WTC11 (cell line): ENCODE data around the gene MRPL39. TPM values are rescaled to one million over a fixed set of nuclear protein-coding genes. Genes with fewer than 3 reads are reported as not detected.

Experiments used
- ATAC-seq: fragments of 200-7000 bp; cut with Tn5 transposase; 2 replicates; pipeline ENCODE4 v1.10.0; 2021; ENCODE audit warnings: mild to moderate bottlenecking, moderate library complexity
- CTCF ChIA-PET: fragments of 300-600 bp; sonication (Branson Sonifier 250); formaldehyde crosslinking; loops from one replicate; lab custom pipeline; 2021; ENCODE audit warnings: antibody characterized with exemption; lab: Charles Lee
- POLR2A ChIA-PET: fragments of 350-600 bp; sonication (Branson Sonifier 250); formaldehyde crosslinking; loops from one replicate; lab custom pipeline; 2021; ENCODE audit warnings: antibody characterized with exemption; lab: Charles Lee
- DNase-seq: peaks from one replicate; pipeline ENCODE4 v3.0.0; 2021; ENCODE audit warnings: low spot score
- H3K27ac Mint-ChIP-seq: 2 replicates; pipeline ENCODE4 v1.8.0; 2021; ENCODE audit warnings: mixed read lengths
- H3K27me3 Mint-ChIP-seq: 2 replicates; pipeline ENCODE4 v1.8.0; 2021; ENCODE audit warnings: low read depth, mild to moderate bottlenecking, moderate library complexity, mixed read lengths
- H3K36me3 Mint-ChIP-seq: 2 replicates; pipeline ENCODE4 v1.8.0; 2021; ENCODE audit warnings: mixed read lengths
- H3K4me1 Mint-ChIP-seq: 2 replicates; pipeline ENCODE4 v1.8.0; 2022; ENCODE audit warnings: mixed read lengths
- H3K4me3 Mint-ChIP-seq: 2 replicates; pipeline ENCODE4 v1.8.0; 2021; ENCODE audit warnings: mild to moderate bottlenecking, moderate library complexity, mixed read lengths
- H3K9me3 Mint-ChIP-seq: 2 replicates; pipeline ENCODE4 v1.8.0; 2021; ENCODE audit warnings: mixed read lengths
- AFF4 ChIP-seq: sonication (generic); formaldehyde crosslinking; IDR thresholded peaks from 2 replicates; pipeline ENCODE4 v1.8.1; 2023; ENCODE audit warnings: mild to moderate bottlenecking, missing genetic modification reagents, borderline replicate concordance
- ATF1 ChIP-seq: sonication (generic); formaldehyde crosslinking; IDR thresholded peaks from 2 replicates; pipeline ENCODE4 v1.8.1; 2023; ENCODE audit warnings: mild to moderate bottlenecking, moderate library complexity, missing genetic modification reagents
- CTCF ChIP-seq: fragments of 200-600 bp; IDR thresholded peaks from 2 replicates; pipeline ENCODE4 v1.8.0; 2022; ENCODE audit warnings: antibody characterized with exemption
- EMX1 ChIP-seq: fragments of 250-450 bp; sonication (Bioruptor Pico); IDR thresholded peaks from 2 replicates; pipeline ENCODE4 v1.8.0; 2021; ENCODE audit warnings: mild to moderate bottlenecking
- ERG ChIP-seq: fragments of 250-450 bp; sonication (Bioruptor Pico); IDR thresholded peaks from 2 replicates; pipeline ENCODE4 v1.8.0; 2021; ENCODE audit warnings: mild to moderate bottlenecking
- MXD4 ChIP-seq: fragments of 250-450 bp; sonication (Bioruptor Pico); IDR thresholded peaks from 2 replicates; pipeline ENCODE4 v1.8.0; 2021; ENCODE audit warnings: mild to moderate bottlenecking, moderate library complexity, borderline replicate concordance
- NFATC4 ChIP-seq: fragments of 250-450 bp; sonication (Bioruptor Pico); IDR thresholded peaks from 2 replicates; pipeline ENCODE4 v1.9.0; 2021; ENCODE audit warnings: mild to moderate bottlenecking
- SMAD4 ChIP-seq: sonication (generic); formaldehyde crosslinking; IDR thresholded peaks from 2 replicates; pipeline ENCODE4 v1.8.0; 2022; ENCODE audit warnings: mild to moderate bottlenecking, missing genetic modification reagents
- SOX15 ChIP-seq: fragments of 250-450 bp; sonication (Bioruptor Pico); IDR thresholded peaks from 2 replicates; pipeline ENCODE4 v1.9.0; 2021; ENCODE audit warnings: mild to moderate bottlenecking
- TP53 ChIP-seq: sonication (generic); formaldehyde crosslinking; IDR thresholded peaks from 2 replicates; pipeline ENCODE4 v1.8.1; 2023; ENCODE audit warnings: mild to moderate bottlenecking, missing genetic modification reagents
- USF1 ChIP-seq: sonication (generic); formaldehyde crosslinking; IDR thresholded peaks from 2 replicates; pipeline ENCODE4 v1.8.0; 2022; ENCODE audit warnings: mild to moderate bottlenecking, missing genetic modification reagents
- total RNA-seq: library from RNA; stranded (reverse); gene quantifications from 3 replicates; pipeline ENCODE4 v1.2.3, GENCODE V29; 2021
- TF ChIP-seq, protein P1 (sequence below): sonication (generic); formaldehyde crosslinking; IDR thresholded peaks from 2 replicates; pipeline ENCODE4 v1.8.1; 2022; ENCODE audit warnings: missing genetic modification reagents, borderline replicate concordance
- TF ChIP-seq, protein P2 (sequence below): sonication (generic); formaldehyde crosslinking; IDR thresholded peaks from 2 replicates; pipeline ENCODE4 v1.8.0; 2023; ENCODE audit warnings: missing genetic modification reagents, mild to moderate bottlenecking, borderline replicate concordance
- TF ChIP-seq, protein P3 (sequence below): sonication (generic); formaldehyde crosslinking; IDR thresholded peaks from 2 replicates; pipeline ENCODE4 v1.8.0; 2022; ENCODE audit warnings: missing genetic modification reagents
- TF ChIP-seq, protein P4 (sequence below): sonication (generic); formaldehyde crosslinking; IDR thresholded peaks from 2 replicates; pipeline ENCODE4 v1.8.1; 2022; ENCODE audit warnings: low read depth, mild to moderate bottlenecking, moderate library complexity, missing genetic modification reagents, borderline replicate concordance
- TF ChIP-seq, protein P5 (sequence below): fragments of 250-450 bp; sonication (Bioruptor Pico); IDR thresholded peaks from 2 replicates; pipeline ENCODE4 v1.9.0; 2021; ENCODE audit warnings: mild to moderate bottlenecking

MRPL39 gene
- total RNA-seq, 1 experiment from 2014 or later: 34.7 TPM

DNA sequence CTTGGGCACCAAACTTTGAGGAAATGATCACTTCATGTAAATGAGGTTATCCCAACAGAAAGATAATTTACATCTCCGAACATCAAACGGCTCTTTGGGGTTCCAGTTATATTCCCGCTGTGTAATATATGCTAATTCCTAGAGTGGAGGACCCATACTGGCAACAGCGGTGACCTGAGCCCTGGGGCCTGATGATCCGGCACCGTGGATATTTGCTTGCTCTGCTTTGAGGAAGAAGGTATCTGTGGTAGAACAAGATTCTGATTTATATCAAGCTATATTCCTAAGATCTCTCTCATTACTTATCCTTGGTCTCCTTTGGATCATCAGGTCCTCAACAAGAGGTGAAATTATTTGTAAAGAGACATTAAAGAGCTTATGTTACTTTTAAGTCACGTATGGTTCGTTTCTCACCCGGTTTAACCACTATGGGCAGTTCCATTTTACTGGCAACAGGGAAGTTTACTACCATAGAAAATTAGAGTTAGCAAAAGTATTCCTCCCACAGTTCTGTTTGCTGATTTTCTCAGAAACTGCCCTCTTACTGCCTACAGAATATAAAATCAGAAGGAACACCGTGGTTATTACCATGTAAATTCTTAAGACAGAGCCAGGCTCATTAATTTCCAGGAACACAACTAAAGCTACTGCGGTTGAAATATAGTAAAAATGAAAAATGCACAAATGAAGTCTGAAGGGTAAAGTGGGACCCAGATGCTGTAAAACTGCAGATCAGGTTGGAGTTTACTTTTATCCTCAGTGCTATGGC, 56.7 kb downstream of the MRPL39 start (continued):
- TF ChIP-seq, protein P1, sequence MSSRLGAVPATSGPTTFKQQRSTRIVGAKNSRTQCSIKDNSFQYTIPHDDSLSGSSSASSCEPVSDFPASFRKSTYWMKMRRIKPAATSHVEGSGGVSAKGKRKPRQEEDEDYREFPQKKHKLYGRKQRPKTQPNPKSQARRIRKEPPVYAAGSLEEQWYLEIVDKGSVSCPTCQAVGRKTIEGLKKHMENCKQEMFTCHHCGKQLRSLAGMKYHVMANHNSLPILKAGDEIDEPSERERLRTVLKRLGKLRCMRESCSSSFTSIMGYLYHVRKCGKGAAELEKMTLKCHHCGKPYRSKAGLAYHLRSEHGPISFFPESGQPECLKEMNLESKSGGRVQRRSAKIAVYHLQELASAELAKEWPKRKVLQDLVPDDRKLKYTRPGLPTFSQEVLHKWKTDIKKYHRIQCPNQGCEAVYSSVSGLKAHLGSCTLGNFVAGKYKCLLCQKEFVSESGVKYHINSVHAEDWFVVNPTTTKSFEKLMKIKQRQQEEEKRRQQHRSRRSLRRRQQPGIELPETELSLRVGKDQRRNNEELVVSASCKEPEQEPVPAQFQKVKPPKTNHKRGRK: no peak
- no peak for TF ChIP-seq TP53
- TF ChIP-seq CTCF: no peak
- TF ChIP-seq, protein P2, sequence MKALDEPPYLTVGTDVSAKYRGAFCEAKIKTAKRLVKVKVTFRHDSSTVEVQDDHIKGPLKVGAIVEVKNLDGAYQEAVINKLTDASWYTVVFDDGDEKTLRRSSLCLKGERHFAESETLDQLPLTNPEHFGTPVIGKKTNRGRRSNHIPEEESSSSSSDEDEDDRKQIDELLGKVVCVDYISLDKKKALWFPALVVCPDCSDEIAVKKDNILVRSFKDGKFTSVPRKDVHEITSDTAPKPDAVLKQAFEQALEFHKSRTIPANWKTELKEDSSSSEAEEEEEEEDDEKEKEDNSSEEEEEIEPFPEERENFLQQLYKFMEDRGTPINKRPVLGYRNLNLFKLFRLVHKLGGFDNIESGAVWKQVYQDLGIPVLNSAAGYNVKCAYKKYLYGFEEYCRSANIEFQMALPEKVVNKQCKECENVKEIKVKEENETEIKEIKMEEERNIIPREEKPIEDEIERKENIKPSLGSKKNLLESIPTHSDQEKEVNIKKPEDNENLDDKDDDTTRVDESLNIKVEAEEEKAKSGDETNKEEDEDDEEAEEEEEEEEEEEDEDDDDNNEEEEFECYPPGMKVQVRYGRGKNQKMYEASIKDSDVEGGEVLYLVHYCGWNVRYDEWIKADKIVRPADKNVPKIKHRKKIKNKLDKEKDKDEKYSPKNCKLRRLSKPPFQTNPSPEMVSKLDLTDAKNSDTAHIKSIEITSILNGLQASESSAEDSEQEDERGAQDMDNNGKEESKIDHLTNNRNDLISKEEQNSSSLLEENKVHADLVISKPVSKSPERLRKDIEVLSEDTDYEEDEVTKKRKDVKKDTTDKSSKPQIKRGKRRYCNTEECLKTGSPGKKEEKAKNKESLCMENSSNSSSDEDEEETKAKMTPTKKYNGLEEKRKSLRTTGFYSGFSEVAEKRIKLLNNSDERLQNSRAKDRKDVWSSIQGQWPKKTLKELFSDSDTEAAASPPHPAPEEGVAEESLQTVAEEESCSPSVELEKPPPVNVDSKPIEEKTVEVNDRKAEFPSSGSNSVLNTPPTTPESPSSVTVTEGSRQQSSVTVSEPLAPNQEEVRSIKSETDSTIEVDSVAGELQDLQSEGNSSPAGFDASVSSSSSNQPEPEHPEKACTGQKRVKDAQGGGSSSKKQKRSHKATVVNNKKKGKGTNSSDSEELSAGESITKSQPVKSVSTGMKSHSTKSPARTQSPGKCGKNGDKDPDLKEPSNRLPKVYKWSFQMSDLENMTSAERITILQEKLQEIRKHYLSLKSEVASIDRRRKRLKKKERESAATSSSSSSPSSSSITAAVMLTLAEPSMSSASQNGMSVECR (CRISPR knock-in tag): no peak
- TF ChIP-seq, protein P3, sequence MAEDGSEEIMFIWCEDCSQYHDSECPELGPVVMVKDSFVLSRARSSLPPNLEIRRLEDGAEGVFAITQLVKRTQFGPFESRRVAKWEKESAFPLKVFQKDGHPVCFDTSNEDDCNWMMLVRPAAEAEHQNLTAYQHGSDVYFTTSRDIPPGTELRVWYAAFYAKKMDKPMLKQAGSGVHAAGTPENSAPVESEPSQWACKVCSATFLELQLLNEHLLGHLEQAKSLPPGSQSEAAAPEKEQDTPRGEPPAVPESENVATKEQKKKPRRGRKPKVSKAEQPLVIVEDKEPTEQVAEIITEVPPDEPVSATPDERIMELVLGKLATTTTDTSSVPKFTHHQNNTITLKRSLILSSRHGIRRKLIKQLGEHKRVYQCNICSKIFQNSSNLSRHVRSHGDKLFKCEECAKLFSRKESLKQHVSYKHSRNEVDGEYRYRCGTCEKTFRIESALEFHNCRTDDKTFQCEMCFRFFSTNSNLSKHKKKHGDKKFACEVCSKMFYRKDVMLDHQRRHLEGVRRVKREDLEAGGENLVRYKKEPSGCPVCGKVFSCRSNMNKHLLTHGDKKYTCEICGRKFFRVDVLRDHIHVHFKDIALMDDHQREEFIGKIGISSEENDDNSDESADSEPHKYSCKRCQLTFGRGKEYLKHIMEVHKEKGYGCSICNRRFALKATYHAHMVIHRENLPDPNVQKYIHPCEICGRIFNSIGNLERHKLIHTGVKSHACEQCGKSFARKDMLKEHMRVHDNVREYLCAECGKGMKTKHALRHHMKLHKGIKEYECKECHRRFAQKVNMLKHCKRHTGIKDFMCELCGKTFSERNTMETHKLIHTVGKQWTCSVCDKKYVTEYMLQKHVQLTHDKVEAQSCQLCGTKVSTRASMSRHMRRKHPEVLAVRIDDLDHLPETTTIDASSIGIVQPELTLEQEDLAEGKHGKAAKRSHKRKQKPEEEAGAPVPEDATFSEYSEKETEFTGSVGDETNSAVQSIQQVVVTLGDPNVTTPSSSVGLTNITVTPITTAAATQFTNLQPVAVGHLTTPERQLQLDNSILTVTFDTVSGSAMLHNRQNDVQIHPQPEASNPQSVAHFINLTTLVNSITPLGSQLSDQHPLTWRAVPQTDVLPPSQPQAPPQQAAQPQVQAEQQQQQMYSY (CRISPR knock-in tag): no peak
- no peak for TF ChIP-seq EMX1 (CRISPR knock-in tag)
- TF ChIP-seq ATF1 (CRISPR knock-in tag): no peak
- TF ChIP-seq ERG (CRISPR knock-in tag): no peak

DNA sequence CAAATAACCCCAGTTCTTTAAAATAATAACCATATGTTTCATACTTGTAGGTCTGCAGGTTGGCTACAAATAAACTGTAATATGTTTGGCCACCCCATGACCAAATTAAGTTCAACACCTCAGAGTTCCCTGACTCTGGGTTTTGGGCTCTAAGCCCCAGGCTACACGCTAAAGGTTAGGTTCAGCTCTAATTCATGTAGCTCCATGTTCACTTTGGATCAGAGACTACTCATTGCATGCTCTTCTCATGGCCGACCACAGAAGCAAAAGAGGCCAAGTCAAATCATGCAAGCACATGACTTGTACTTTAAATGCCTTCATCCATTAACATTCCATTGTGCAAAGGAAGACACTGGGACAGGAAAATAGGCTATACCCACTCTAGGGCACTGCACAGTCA, 66.2 kb downstream of the MRPL39 start:
- no peak for ATAC-seq
- Mint-ChIP-seq H3K4me1 (peaks cover 8% of the 10 kb centered on the region), H3K27me3 (no peaks in the 10 kb centered on the region), H3K9me3 (peaks cover 36% of the 10 kb centered on the region), H3K4me3 (no peak overlapping the region), H3K27ac (no peak overlapping the region), H3K36me3 (no peaks in the 10 kb centered on the region)
- no peak for DNase-seq
- ChIA-PET CTCF (no interaction called here), POLR2A (no interaction called here)
- TF ChIP-seq SMAD4 (CRISPR knock-in tag) (no peak), SOX15 (CRISPR knock-in tag) (no peak), USF1 (CRISPR knock-in tag) (no peak), NFATC4 (no peak), MXD4 (CRISPR knock-in tag) (no peak), AFF4 (CRISPR knock-in tag) (no peak)
- TF ChIP-seq, protein P4, sequence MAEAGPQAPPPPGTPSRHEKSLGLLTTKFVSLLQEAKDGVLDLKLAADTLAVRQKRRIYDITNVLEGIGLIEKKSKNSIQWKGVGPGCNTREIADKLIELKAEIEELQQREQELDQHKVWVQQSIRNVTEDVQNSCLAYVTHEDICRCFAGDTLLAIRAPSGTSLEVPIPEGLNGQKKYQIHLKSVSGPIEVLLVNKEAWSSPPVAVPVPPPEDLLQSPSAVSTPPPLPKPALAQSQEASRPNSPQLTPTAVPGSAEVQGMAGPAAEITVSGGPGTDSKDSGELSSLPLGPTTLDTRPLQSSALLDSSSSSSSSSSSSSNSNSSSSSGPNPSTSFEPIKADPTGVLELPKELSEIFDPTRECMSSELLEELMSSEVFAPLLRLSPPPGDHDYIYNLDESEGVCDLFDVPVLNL: no peak
- TF ChIP-seq, protein P5, sequence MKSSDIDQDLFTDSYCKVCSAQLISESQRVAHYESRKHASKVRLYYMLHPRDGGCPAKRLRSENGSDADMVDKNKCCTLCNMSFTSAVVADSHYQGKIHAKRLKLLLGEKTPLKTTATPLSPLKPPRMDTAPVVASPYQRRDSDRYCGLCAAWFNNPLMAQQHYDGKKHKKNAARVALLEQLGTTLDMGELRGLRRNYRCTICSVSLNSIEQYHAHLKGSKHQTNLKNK (CRISPR knock-in tag): no peak
